Measurements from ENCODE around the gene MRPL50.

- TF ChIP-seq, protein P1, sequence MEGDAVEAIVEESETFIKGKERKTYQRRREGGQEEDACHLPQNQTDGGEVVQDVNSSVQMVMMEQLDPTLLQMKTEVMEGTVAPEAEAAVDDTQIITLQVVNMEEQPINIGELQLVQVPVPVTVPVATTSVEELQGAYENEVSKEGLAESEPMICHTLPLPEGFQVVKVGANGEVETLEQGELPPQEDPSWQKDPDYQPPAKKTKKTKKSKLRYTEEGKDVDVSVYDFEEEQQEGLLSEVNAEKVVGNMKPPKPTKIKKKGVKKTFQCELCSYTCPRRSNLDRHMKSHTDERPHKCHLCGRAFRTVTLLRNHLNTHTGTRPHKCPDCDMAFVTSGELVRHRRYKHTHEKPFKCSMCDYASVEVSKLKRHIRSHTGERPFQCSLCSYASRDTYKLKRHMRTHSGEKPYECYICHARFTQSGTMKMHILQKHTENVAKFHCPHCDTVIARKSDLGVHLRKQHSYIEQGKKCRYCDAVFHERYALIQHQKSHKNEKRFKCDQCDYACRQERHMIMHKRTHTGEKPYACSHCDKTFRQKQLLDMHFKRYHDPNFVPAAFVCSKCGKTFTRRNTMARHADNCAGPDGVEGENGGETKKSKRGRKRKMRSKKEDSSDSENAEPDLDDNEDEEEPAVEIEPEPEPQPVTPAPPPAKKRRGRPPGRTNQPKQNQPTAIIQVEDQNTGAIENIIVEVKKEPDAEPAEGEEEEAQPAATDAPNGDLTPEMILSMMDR (IDR thresholded peaks at IDR 0.05): no peak
- no peak for TF ChIP-seq POLR2AphosphoS5 (IDR thresholded peaks at IDR 0.05)
Measured at GRCh38 chr9:101397746-101398067, 711 bp downstream of the MRPL50 start.
